GM18508 (cell line): Measurements from ENCODE around the gene TAAR5.
"Not testable (repeated sequence)": the region's sequence is repeated elsewhere in the genome, so short reads cannot be mapped to it uniquely, and the experiment has no call there.

Experiments used
- ATAC-seq: cut with Tn5 transposase; IDR thresholded peaks from one replicate; pipeline ENCODE4 v1.9.1; 2021; ENCODE audit warnings: moderate number of reproducible peaks; ENCODE audit not compliant: insufficient read depth, unreplicated experiment

TAAR5 gene

DNA sequence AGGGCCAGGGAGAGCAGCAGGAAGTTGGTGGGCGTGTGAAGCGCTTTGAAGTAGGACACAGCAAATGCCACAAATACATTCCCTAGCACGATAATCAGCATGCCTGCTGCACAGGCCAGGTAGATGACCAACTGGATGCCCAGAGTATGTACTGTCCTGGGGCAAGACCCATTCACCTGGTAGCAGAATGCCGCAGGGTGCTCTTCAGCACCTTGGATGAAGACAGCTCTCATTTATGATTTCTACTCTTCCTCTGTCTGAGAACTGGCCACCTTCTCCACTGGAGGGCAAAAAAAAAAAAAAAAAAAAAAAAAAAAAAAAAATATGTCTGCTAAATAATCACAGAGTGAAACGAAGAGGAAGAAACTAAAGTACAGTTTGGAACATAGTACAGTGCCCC lies at the start of gene TAAR5:
TAAR5 (minus strand) TSS at position 288 of the 400 bp plus-strand sequence; CDS start at position 233, 55 bp downstream.
- ATAC-seq: no peak

GRCh38 chr6:132637135-132637534 lies 47.6 kb upstream of the TAAR5 start:
- ATAC-seq: not testable (repeated sequence)

GRCh38 chr6:132635906-132636305 lies 46.4 kb upstream of the TAAR5 start:
- ATAC-seq: not testable (repeated sequence)

GRCh38 chr6:132635288-132635687 lies 45.7 kb upstream of the TAAR5 start:
- not testable (repeated sequence) for ATAC-seq

GRCh38 chr6:132634796-132635195 lies 45.3 kb upstream of the TAAR5 start:
- ATAC-seq: no peak

DNA sequence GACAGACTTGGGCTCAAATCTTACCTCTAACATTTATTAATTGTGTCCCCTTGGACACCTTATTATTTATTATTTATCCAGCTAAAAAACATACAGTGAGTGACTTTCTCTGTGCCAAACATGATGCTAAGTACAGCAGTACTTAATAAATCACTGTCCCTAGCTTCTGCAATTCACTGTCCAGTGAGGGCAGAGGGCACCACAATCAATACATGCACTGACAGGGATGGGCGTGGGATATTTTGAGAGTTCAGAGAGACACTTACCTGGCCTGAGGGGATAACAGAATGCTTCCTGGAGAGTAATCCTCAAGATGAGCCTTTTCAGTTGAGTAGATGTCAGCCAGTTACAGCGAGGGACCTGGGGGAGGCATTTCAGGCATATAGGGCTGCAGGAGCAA lies 43.8 kb upstream of the TAAR5 start:
- no peak for ATAC-seq

- ATAC-seq: no peak
Measured at GRCh38 chr6:132624175-132624574, 34.6 kb upstream of the TAAR5 start, which contains the start of gene TAAR2. TAAR2 (minus strand) TSS chr6:132624275; CDS start chr6:132624275, 0 bp downstream.

DNA sequence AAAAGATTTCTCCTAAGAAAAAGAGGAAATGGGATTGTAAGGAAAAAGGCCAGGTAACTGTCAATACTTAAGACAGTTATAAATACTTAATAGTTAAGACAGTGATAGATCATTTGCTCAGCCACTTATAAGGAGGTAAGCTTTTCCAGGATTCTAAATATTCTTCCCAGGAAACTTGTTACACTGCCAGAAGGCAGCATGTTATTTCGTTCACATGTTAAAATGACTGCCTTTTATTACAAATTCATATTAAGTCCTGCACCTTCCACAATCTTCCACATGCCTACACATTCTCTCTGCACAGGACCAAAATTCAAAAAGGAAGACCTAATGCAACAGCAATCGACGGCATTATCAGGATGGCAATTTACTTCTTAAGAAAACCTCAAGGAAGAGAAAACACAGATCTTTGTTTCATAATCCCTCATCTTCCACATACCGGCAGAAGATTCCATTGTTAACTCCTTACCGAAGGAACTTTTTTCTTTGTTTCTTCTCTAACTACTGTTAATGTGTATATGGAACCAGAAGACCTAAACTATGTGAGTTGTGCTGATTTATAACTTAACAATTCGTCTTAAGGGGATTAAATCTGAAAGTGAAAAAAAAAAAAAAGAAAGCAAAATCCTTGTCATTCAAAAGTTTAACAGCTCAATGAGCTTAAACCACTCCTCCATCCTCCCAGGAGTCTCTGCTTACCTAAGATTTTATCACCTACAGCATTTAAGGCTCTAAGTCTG lies 33.7 kb upstream of the TAAR5 start:
- ATAC-seq: no peak

- ATAC-seq: no peak
Measured at GRCh38 chr6:132616677-132617076, 27.1 kb upstream of the TAAR5 start.

DNA sequence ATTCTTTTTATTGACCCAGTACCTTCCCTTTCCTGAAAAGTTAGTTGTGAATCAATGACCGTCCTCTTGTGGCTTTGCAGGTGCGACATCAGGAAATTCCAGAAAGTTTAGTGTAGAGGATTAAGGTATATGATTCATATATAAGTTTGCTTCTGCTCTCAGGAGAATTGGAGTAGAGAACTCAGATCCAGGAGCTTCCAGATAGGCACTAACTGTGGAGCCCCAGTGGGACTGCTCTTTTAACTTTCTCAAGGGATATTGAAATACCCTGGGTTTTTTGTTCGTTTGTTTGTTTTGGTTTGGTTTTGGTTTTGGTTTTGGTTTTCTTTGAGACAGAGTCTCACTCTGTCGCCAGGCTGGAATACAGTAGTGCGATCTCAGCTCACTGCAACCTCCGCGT lies 25.0 kb upstream of the TAAR5 start:
- peak; percentile 66 for ATAC-seq

- no peak for ATAC-seq
Measured at GRCh38 chr6:132612449-132613108, 23.0 kb upstream of the TAAR5 start.

DNA sequence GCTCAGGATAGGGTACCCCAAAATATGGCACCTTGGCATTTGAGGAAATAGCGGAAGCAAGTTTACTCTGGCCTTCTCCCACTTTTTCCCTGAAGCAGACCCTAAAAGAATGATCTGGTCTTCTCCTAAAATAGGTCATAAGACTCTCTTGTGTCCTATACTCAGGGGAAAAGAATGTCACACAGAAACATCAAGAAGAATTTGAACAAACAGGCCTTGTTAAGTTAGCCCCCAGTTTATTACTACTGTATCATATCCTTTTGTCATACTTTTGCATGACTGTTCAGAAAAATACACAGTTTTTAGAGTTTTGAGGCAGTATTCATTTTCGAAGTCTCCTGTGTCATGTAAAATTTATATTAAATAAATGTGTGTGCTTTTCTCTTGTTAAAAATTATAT lies 22.1 kb upstream of the TAAR5 start:
- ATAC-seq: no peak

DNA sequence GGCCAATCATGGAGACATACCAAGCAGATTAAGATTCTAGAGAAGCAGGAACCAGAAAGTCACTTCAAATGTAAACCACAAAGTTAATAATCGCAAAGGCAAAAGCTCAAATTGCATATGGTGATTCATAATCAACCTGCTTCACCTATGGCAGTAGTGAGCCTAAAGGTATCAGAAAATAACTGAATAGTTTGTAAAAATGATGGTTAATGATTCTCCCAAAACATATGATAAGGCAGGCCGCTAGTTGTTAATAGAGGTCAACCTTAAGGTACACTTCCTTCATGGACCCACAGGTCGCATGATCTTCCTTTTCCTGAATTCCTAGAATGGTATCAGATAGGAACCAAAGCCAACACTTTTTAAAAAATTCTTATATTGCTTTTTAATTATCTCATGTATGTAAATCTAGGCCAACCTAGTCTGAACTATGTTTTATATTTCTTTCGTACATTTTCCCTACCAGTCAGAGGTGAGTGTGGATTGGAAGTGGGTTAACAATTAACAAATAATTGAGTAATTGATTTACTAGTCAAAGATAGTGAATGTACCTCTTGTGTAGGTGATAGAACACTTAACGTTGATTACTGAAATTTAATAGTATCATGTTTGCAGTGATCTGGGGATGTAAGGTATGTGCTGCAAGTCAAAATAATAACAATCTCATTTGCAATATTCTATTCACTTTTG lies 18.1 kb upstream of the TAAR5 start:
- peak; percentile 95 for ATAC-seq

DNA sequence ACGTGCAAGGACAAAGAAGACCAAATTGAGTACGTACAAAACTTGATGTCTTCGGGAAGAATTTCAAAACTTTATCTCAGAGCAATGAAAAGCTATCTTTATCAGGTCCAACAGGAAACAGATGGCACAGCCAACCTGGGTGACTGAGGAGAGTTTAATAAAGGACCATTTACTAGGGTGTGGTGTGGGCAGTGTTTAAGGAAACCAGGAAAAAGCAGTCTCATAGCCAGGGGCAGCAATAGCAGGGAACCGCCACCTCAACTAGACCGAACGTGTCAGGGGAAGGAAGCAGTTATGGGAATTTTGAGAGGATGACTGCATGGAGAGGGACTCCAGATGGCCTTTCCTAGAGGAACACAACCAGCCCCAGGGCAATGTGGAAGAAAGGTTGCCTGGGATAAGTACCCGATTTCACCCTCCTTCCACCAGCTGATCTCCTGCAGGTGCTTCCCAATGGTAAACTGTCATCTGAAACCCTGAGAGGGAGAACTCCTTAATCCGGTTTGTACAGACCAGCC lies 15.2 kb upstream of the TAAR5 start:
- no peak for ATAC-seq

DNA sequence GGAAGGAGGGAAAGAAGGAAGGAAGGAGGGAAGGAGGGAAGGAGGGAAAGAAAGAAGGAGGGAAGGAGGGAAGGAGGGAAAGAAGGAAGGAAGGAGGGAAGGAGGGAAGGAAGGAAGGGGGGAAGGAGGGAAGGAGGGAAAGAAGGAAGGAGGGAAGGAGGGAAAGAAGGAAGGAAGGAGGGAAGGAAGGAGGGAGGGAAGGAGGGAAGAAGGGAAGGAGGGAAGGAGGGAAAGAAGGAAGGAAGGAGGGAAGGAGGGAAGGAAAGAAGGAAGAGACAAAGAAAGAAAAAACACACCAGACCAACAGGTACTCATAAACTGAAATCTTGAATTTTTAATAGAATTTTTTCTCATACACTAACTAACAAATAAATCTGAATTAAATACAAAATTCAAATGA lies 11.4 kb upstream of the TAAR5 start:
- ATAC-seq: not testable (repeated sequence)

GRCh38 chr6:132598473-132598872 lies 8.9 kb upstream of the TAAR5 start:
- ATAC-seq: no peak

DNA sequence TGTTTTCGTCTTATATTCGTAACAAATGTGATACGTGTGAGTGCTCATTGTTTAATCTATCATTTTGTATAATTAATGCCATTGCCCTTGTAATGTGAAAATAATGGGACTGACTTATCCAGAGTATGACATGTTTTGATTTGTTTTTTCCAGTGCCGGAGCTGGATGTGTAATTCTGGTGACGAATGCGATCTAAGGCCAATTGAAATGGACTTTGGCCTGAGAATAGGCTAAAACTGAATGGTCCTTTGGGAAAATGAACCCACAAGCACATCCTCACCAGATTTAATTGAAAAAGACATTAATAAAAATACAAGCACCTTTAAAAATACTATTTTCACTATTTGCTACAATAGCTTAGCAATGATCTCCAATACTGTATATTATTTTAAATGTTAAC lies 6.7 kb upstream of the TAAR5 start:
- no peak for ATAC-seq

GRCh38 chr6:132592855-132593254 lies 3.3 kb upstream of the TAAR5 start:
- ATAC-seq: no peak

- ATAC-seq: no peak
Measured at GRCh38 chr6:132590362-132590761, 821 bp upstream of the TAAR5 start.

- no peak for ATAC-seq
Measured at GRCh38 chr6:132587424-132587823, 2.1 kb downstream of the TAAR5 start.

GRCh38 chr6:132584698-132585097 lies 4.8 kb downstream of the TAAR5 start:
- no peak for ATAC-seq
